ENCODE measurements around the gene HHATL. TPM values are rescaled to one million over a fixed set of nuclear protein-coding genes. Genes with fewer than 3 reads are reported as not detected.

The HHATL gene
- total and polyA plus RNA-seq, 8 donors: 0.29 to 1.3 (median 1.0) TPM; not detected in 1

DNA sequence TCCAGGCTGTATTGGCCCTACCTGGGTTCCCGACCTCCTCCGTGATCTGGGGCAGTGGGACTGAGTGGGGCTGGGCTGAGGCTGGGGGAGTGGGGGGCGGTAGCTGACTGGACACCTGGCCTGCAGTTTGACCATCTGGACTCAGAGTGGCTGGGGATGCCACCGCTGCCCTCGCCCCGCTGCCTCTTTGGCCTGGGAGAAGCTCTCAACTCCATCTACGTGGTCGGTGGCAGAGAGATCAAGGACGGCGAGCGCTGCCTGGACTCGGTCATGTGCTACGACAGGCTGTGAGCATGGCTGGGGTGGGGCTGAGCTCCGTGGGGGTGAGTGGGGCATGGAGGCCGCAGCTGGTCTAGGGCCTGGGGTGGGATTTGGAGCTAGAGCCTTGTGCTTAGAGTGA is 14.6 kb downstream of the HHATL start:
- intact Hi-C loops (cut with DNase I): no loop called here

DNA sequence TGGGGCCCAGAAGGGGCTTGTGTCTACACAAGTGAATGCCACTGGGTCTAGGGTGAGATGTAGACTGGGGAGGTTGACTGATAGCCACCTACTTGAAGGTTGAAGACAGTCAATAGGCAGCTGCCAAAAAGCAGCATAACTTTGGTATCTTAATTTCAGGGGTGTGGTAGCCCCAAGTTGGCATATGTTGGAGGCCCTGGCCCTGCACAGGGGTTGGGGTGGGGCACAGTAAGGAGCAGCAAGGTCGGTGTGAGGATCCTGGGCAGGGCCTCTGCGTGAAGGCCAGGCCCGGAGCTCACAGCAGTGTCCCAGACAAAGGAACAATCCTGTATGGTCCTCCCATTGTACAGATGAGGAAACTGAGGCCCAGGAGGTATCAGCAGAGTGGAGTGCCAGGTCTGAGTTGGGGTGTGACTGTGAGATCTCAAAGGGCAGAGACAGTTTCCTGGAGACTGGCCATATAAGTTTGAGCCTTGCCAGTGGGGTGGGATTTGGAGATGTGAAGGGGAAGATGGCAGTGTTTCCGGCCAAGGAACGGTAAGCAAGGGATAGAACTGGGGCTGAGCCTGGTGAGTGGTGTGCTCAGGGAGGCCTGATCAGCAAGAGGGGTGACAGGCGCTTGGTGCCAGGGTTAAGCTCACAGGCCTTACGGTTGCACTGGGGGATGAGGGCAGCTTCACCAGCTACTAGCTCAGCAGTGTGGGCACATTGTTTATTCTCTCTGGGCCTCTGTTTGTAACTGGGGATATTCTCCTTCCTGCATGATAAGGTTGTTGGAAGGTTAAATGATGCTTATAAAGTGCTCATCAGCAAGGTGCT is 15.6 kb downstream of the HHATL start:
- DNase-seq (peak in 1 of 4 donors; percentile 19), ATAC-seq (no peak)
- TF ChIP-seq, protein P1, sequence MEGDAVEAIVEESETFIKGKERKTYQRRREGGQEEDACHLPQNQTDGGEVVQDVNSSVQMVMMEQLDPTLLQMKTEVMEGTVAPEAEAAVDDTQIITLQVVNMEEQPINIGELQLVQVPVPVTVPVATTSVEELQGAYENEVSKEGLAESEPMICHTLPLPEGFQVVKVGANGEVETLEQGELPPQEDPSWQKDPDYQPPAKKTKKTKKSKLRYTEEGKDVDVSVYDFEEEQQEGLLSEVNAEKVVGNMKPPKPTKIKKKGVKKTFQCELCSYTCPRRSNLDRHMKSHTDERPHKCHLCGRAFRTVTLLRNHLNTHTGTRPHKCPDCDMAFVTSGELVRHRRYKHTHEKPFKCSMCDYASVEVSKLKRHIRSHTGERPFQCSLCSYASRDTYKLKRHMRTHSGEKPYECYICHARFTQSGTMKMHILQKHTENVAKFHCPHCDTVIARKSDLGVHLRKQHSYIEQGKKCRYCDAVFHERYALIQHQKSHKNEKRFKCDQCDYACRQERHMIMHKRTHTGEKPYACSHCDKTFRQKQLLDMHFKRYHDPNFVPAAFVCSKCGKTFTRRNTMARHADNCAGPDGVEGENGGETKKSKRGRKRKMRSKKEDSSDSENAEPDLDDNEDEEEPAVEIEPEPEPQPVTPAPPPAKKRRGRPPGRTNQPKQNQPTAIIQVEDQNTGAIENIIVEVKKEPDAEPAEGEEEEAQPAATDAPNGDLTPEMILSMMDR (IDR thresholded peaks at IDR 0.05): no peak
- Histone ChIP-seq H3K27ac (no peak overlapping the region), H3K4me1 (peaks cover 4 to 10% of the 10 kb centered on the region in 2 donors), H3K27me3 (peaks cover 11 to 29% of the 10 kb centered on the region in 2 donors), H3K9me3 (no peaks in the 10 kb centered on the region), H3K4me3 (no peak overlapping the region), H3K36me3 (no peaks in the 10 kb centered on the region)
- intact Hi-C loops (cut with DNase I): no loop called here

More for the DNA sequence above, 14.6 kb downstream of the HHATL start:
- no peak overlapping the region for H3K4me3 ChIP-seq
- peak in 1 of 4 donors; percentile 70 for DNase-seq
- peaks cover 11 to 29% of the 10 kb centered on the region in 2 donors for H3K27me3 ChIP-seq
- no peak for ATAC-seq
- no peaks in the 10 kb centered on the region for H3K9me3 ChIP-seq
- TF ChIP-seq, protein P1 (IDR thresholded peaks at IDR 0.05): no peak
- no peak overlapping the region for H3K27ac ChIP-seq
- no peaks in the 10 kb centered on the region for H3K36me3 ChIP-seq
- peaks cover 4 to 10% of the 10 kb centered on the region in 2 donors for H3K4me1 ChIP-seq

DNA sequence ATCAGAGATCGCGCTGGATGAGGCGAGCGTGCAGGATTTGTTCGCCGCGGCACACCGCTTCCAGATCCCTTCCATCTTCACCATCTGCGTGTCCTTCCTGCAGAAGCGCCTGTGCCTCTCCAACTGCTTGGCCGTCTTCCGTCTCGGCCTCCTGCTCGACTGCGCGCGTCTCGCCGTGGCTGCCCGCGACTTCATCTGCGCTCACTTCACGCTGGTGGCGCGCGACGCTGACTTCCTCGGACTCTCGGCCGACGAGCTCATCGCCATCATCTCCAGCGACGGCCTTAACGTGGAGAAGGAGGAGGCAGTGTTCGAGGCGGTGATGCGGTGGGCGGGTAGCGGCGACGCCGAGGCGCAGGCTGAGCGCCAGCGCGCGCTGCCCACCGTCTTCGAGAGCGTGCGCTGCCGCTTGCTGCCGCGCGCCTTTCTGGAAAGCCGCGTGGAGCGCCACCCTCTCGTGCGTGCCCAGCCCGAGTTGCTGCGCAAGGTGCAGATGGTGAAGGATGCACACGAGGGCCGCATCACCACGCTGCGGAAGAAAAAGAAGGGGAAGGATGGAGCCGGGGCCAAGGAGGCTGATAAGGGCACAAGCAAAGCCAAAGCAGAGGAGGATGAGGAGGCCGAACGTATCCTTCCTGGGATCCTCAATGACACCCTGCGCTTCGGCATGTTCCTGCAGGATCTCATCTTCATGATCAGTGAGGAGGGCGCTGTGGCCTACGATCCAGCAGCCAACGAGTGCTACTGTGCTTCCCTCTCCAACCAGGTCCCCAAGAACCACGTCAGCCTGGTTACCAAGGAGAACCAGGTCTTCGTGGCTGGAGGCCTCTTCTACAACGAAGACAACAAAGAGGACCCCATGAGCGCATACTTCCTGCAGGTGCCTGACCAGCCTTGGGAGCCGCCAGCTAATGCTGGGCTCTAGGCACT is 16.4 kb downstream of the HHATL start:
- ATAC-seq: no peak
- peaks cover 4 to 10% of the 10 kb centered on the region in 2 donors for H3K4me1 ChIP-seq
- H3K9me3 ChIP-seq: no peaks in the 10 kb centered on the region
- H3K27me3 ChIP-seq: peaks cover 11 to 29% of the 10 kb centered on the region in 2 donors
- no peaks in the 10 kb centered on the region for H3K36me3 ChIP-seq
- no peak overlapping the region for H3K27ac ChIP-seq
- H3K4me3 ChIP-seq: no peak overlapping the region
- peak in 2 of 4 donors; percentile 24 to 75 for DNase-seq
- intact Hi-C loops (cut with DNase I): no loop called here
- TF ChIP-seq, protein P1 (IDR thresholded peaks at IDR 0.05): no peak

DNA sequence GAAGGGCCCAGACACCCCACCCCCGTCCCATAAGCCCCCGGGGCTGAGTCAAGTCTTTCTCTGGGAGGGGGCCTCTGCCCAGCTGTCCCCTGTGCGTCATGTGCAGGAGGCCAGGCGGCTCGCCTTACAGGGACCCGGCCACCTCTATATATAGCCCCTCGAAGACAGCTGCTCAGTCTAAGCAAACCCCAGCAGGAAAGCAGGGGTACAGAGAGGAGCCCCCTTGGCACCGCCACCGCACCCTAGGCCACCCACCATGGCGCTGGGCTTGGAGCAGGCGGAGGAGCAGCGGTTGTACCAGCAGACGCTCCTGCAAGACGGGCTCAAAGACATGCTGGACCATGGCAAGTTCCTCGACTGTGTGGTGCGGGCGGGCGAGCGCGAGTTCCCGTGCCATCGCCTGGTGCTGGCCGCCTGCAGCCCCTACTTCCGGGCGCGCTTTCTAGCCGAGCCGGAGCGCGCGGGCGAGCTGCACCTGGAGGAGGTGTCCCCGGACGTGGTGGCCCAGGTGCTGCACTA is 17.2 kb downstream of the HHATL start, which contains the start of gene KLHL40:
Gene KLHL40 (plus strand): TSS at position 175 of the 519 bp plus-strand sequence. CDS start 82 bp downstream, at position 257.
- TF ChIP-seq, protein P1 (IDR thresholded peaks at IDR 0.05): no peak
- peaks cover 4 to 10% of the 10 kb centered on the region in 2 donors for H3K4me1 ChIP-seq
- H3K27ac ChIP-seq: no peak within 1 kb of the TSS
- intact Hi-C loops (cut with DNase I): no loop called here
- peaks cover 11 to 29% of the 10 kb centered on the region in 2 donors for H3K27me3 ChIP-seq
- H3K9me3 ChIP-seq: no peaks in the 10 kb centered on the region
- ATAC-seq (no peak), DNase-seq (peak in 2 of 4 donors; percentile 15 to 68)
- H3K4me3 ChIP-seq: no peak within 1 kb of the TSS
- H3K36me3 ChIP-seq: no peaks in the 10 kb centered on the region
